Keratinocyte (primary cell): ENCODE measurements around the gene ANKRD53.

Source experiments
- EZH2 ChIP-seq: IDR thresholded peaks from one replicate; pipeline ENCODE4 v1.6.1; 2012; ENCODE audit warnings: inconsistent platforms, mild to moderate bottlenecking, low read length, moderate library complexity
- TF ChIP-seq, protein P1 (sequence below), 3 experiments: IDR thresholded peaks in 1 of 3; conservative IDR thresholded peaks in 1 of 3; optimal IDR thresholded peaks in 1 of 3; 2 replicates in 2 of 3; 3 replicates in 1 of 3; pipeline versions ENCODE3 to v1.5.1; 2011; ENCODE audit warnings: low read length in 3 of 3, mild to moderate bottlenecking in 3 of 3, moderate library complexity in 2 of 3, control low read depth in 1 of 3, inconsistent platforms in 1 of 3; ENCODE audit not compliant: insufficient read depth in 2 of 3; ENCODE audit errors: extremely low read depth in 1 of 3

DNA sequence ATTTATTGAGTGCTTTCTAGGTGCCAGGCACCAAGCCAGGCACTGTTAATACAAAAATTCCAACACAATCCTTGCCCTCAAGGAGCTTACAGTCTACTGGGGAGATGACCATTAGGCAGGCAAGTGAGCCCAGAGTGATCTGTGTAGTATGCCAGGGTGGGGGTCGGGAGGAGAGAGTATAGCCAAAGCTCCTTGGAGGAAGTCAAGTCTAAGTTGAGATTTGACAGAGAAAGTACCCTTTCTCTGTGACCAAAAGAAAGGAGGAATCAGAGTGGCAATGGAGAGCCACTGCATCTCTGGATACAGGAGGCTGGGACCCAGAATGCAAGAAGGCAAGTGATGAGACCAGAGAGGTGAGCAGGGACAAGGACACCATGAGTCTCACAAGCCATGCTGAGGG lies 7.5 kb downstream of the ANKRD53 start:
- TF ChIP-seq, protein P1, sequence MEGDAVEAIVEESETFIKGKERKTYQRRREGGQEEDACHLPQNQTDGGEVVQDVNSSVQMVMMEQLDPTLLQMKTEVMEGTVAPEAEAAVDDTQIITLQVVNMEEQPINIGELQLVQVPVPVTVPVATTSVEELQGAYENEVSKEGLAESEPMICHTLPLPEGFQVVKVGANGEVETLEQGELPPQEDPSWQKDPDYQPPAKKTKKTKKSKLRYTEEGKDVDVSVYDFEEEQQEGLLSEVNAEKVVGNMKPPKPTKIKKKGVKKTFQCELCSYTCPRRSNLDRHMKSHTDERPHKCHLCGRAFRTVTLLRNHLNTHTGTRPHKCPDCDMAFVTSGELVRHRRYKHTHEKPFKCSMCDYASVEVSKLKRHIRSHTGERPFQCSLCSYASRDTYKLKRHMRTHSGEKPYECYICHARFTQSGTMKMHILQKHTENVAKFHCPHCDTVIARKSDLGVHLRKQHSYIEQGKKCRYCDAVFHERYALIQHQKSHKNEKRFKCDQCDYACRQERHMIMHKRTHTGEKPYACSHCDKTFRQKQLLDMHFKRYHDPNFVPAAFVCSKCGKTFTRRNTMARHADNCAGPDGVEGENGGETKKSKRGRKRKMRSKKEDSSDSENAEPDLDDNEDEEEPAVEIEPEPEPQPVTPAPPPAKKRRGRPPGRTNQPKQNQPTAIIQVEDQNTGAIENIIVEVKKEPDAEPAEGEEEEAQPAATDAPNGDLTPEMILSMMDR (optimal IDR thresholded peaks at IDR 0.05 in 1 of 3, IDR thresholded peaks at IDR 0.05 in 1 of 3, conservative IDR thresholded peaks at IDR 0.05 in 1 of 3; ENCODE audit: extremely low read depth in 1 of 3, insufficient read depth in 2 of 3, low read length in 3 of 3), result no peak
- TF ChIP-seq EZH2, result no peak
